Astrocyte (in vitro differentiated cells and primary cell): Measurements from ENCODE around the gene FAM209A. TPM values are rescaled to one million over a fixed set of nuclear protein-coding genes. Genes with fewer than 3 reads are reported as not detected.
"Not testable (repeated sequence)": the region's sequence is repeated elsewhere in the genome, so short reads cannot be mapped to it uniquely, and the experiment has no call there.

Experiments
- DNase-seq: peaks from one replicate; pipeline ENCODE4 v3.0.0-alpha.2; 2010; ENCODE audit warnings: low read depth
- FAIRE-seq: peaks from 2 replicates; lab custom pipeline; 2011; peaks lifted over from hg19 to GRCh38; lab: Jason Lieb, UNC
- H2AFZ ChIP-seq: 2 replicates; pipeline ENCODE4 v1.6.0; 2012; ENCODE audit warnings: low read depth, low read length, inconsistent platforms
- H3K27ac ChIP-seq: 2 replicates; pipeline ENCODE4 v1.5.1; 2011; ENCODE audit warnings: low read depth, low read length, inconsistent platforms
- H3K27me3 ChIP-seq: 2 replicates; pipeline ENCODE4 v1.6.0; 2011; ENCODE audit warnings: low read length, inconsistent platforms; ENCODE audit not compliant: insufficient read depth
- H3K36me3 ChIP-seq: 2 replicates; pipeline ENCODE4 v1.5.1; 2011; ENCODE audit warnings: low read length, inconsistent platforms; ENCODE audit not compliant: insufficient read depth
- H3K4me1 ChIP-seq: 2 replicates; pipeline ENCODE4 v1.5.1; 2011; ENCODE audit warnings: low read length, inconsistent platforms; ENCODE audit not compliant: insufficient read depth
- H3K4me2 ChIP-seq: 2 replicates; pipeline ENCODE4 v1.6.0; 2012; ENCODE audit warnings: low read length, inconsistent platforms
- H3K4me3 ChIP-seq: 2 replicates; pipeline ENCODE4 v1.5.1; 2011; ENCODE audit warnings: low read depth, mild to moderate bottlenecking, low read length, inconsistent platforms; ENCODE audit not compliant: insufficient read depth
- H3K79me2 ChIP-seq: 2 replicates; pipeline ENCODE4 v1.6.0; 2012; ENCODE audit warnings: mild to moderate bottlenecking, low read length, inconsistent platforms; ENCODE audit not compliant: insufficient read depth
- H3K9ac ChIP-seq: 2 replicates; pipeline ENCODE4 v1.6.0; 2012; ENCODE audit warnings: mild to moderate bottlenecking, low read length, inconsistent platforms
- H3K9me3 ChIP-seq: 2 replicates; pipeline ENCODE4 v1.5.1; 2012; ENCODE audit warnings: low read depth, mild to moderate bottlenecking, low read length, inconsistent platforms; ENCODE audit not compliant: insufficient read depth
- H4K20me1 ChIP-seq: 2 replicates; pipeline ENCODE4 v1.6.0; 2012; ENCODE audit warnings: low read length, inconsistent platforms; ENCODE audit not compliant: insufficient read depth
- H3K27ac Mint-ChIP-seq: one replicate; pipeline ENCODE4 v1.8.0; 2021; ENCODE audit warnings: mild to moderate bottlenecking, mixed read lengths; ENCODE audit not compliant: unreplicated experiment
- H3K27me3 Mint-ChIP-seq: one replicate; pipeline ENCODE4 v1.8.0; 2021; ENCODE audit warnings: low read depth, mixed read lengths; ENCODE audit not compliant: unreplicated experiment
- H3K36me3 Mint-ChIP-seq: one replicate; pipeline ENCODE4 v1.8.0; 2021; ENCODE audit warnings: low read depth, mixed read lengths; ENCODE audit not compliant: unreplicated experiment
- H3K4me1 Mint-ChIP-seq: one replicate; pipeline ENCODE4 v1.8.0; 2021; ENCODE audit warnings: low read depth, mixed read lengths; ENCODE audit not compliant: unreplicated experiment
- H3K4me3 Mint-ChIP-seq: one replicate; pipeline ENCODE4 v1.8.0; 2021; ENCODE audit warnings: mild to moderate bottlenecking, moderate library complexity, mixed read lengths; ENCODE audit not compliant: unreplicated experiment
- H3K9me3 Mint-ChIP-seq: one replicate; pipeline ENCODE4 v1.8.0; 2021; ENCODE audit warnings: mild to moderate bottlenecking, mixed read lengths; ENCODE audit not compliant: unreplicated experiment
- EZH2 ChIP-seq: IDR thresholded peaks from 2 replicates; pipeline ENCODE4 v1.6.1; 2012; ENCODE audit warnings: mild to moderate bottlenecking, low read length, inconsistent platforms; ENCODE audit not compliant: insufficient read depth
- total RNA-seq: library from RNA; stranded (reverse); gene quantifications from 2 replicates; pipeline ENCODE4 v1.2.1, GENCODE V29; 2021
- TF ChIP-seq, protein P1 (sequence below): IDR thresholded peaks from 2 replicates; pipeline ENCODE4 v1.5.1; 2011; ENCODE audit warnings: low read depth, mild to moderate bottlenecking, inconsistent platforms, low read length, moderate library complexity; ENCODE audit not compliant: insufficient read depth

The FAM209A gene
- total RNA-seq, 1 donor from 2014 or later: 0.32 TPM

DNA sequence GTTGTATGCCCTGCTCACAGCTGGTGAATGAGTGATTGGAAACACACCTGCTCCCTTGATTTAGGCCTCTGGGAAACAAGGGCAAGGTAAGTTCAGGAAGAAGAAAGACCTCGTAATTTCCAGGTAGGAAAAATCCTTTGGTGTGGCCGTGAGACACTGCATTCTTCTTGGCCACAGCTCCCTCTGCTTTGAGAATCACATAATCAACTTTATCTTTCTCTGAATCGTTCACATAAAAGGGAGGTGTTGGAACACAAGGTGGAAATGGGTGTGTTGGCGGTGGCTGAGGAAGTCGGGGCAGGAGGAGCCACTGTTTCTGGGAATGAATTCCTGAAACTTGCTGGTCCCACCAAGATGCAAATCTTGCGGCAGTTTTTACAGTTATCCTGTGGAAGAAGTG is 34.4 kb downstream of the FAM209A start:
- H3K27me3 Mint-ChIP-seq: peaks cover 9% of the 10 kb centered on the region
- Histone ChIP-seq H4K20me1 (no peaks in the 10 kb centered on the region), H3K27ac (no peak overlapping the region), H2AFZ (no peak overlapping the region), H3K79me2 (no peaks in the 10 kb centered on the region), H3K4me2 (no peak overlapping the region), H3K4me1 (peaks cover 5% of the 10 kb centered on the region), H3K27me3 (no peaks in the 10 kb centered on the region), H3K9ac (no peak overlapping the region), H3K9me3 (no peaks in the 10 kb centered on the region), H3K4me3 (no peak overlapping the region), H3K36me3 (no peaks in the 10 kb centered on the region)
- H3K36me3 Mint-ChIP-seq: no peaks in the 10 kb centered on the region
- DNase-seq (no peak), FAIRE-seq (no peak)
- H3K27ac Mint-ChIP-seq: no peak overlapping the region
- no peak overlapping the region for H3K4me3 Mint-ChIP-seq
- H3K4me1 Mint-ChIP-seq: peaks cover 10% of the 10 kb centered on the region
- no peak for TF ChIP-seq EZH2
- TF ChIP-seq, protein P1, sequence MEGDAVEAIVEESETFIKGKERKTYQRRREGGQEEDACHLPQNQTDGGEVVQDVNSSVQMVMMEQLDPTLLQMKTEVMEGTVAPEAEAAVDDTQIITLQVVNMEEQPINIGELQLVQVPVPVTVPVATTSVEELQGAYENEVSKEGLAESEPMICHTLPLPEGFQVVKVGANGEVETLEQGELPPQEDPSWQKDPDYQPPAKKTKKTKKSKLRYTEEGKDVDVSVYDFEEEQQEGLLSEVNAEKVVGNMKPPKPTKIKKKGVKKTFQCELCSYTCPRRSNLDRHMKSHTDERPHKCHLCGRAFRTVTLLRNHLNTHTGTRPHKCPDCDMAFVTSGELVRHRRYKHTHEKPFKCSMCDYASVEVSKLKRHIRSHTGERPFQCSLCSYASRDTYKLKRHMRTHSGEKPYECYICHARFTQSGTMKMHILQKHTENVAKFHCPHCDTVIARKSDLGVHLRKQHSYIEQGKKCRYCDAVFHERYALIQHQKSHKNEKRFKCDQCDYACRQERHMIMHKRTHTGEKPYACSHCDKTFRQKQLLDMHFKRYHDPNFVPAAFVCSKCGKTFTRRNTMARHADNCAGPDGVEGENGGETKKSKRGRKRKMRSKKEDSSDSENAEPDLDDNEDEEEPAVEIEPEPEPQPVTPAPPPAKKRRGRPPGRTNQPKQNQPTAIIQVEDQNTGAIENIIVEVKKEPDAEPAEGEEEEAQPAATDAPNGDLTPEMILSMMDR: no peak
- peaks cover 6% of the 10 kb centered on the region for H3K9me3 Mint-ChIP-seq

DNA sequence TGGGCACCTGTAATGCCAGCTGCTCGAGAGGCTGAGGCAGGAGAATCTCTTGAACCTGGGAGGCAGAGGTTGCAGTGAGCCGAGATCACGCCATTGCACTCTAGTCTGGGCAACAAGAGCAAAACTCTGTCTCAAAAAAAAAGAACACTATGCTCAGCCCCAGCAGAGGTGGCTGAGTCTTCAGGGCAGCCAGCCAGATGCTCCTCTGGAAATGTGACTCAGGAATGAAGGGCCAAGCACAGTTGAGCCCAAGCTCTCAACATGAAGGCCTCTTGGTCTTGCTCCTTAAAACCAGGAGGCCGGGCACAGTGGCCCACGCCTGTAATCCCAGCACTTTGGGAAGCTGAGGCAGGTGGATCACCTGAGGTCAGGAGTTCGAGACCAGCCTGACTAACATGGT is 40.0 kb downstream of the FAM209A start:
- not testable (repeated sequence) for FAIRE-seq, H3K9ac ChIP-seq, H3K27ac Mint-ChIP-seq, H3K27me3 ChIP-seq, H3K4me3 Mint-ChIP-seq, H3K27ac ChIP-seq, H4K20me1 ChIP-seq, H3K4me1 ChIP-seq, H3K36me3 Mint-ChIP-seq, H3K4me3 ChIP-seq, H2AFZ ChIP-seq, DNase-seq, H3K79me2 ChIP-seq, H3K27me3 Mint-ChIP-seq, H3K36me3 ChIP-seq, H3K4me1 Mint-ChIP-seq, H3K9me3 ChIP-seq, H3K9me3 Mint-ChIP-seq, H3K4me2 ChIP-seq

DNA sequence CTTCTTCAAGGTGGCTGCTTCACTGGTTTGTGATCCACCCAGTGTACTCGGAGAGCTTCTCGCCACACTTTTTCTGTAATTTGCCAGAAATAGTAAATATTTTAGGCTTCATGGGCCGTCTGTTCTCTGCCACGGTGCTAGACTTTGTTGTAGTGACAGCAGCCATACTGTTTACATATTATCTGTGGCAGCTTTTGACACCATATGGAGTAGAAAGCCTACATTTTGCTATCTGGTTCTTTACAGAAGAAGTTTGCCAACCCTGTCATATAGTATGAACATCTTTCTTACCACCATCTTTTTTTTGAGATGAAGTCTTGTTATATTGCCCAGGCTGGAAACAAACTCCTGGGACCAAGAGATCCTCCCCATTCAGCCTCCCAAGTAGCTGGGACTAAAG is 41.0 kb downstream of the FAM209A start:
- no peak overlapping the region for H3K27ac Mint-ChIP-seq
- H3K36me3 Mint-ChIP-seq: no peaks in the 10 kb centered on the region
- Histone ChIP-seq H3K27me3 (no peaks in the 10 kb centered on the region), H3K9ac (no peak overlapping the region), H2AFZ (no peak overlapping the region), H3K4me2 (no peak overlapping the region), H3K79me2 (no peaks in the 10 kb centered on the region), H3K4me3 (no peak overlapping the region), H3K9me3 (no peaks in the 10 kb centered on the region), H4K20me1 (no peaks in the 10 kb centered on the region), H3K4me1 (no peaks in the 10 kb centered on the region), H3K27ac (no peak overlapping the region), H3K36me3 (no peaks in the 10 kb centered on the region)
- no peak for TF ChIP-seq EZH2
- TF ChIP-seq, protein P1: no peak
- no peaks in the 10 kb centered on the region for H3K4me1 Mint-ChIP-seq
- DNase-seq: no peak
- no peaks in the 10 kb centered on the region for H3K9me3 Mint-ChIP-seq
- no peak for FAIRE-seq
- no peak overlapping the region for H3K4me3 Mint-ChIP-seq
- H3K27me3 Mint-ChIP-seq: no peaks in the 10 kb centered on the region
